H4 (cell line): ENCODE measurements around the gene ZNF506. TPM values are rescaled to one million over a fixed set of nuclear protein-coding genes. Genes with fewer than 3 reads are reported as not detected.
"Not testable (repeated sequence)": the region's sequence is repeated elsewhere in the genome, so short reads cannot be mapped to it uniquely, and the experiment has no call there.

Experiments
- DNase-seq: peaks from one replicate; pipeline ENCODE4 v3.0.0-alpha.2; 2015; ENCODE audit warnings: low spot score
- total RNA-seq: library from RNA; depleted of rRNA; stranded (reverse); fragments of >200 nt; shearing (Covaris generic); gene quantifications from 2 replicates; pipeline ENCODE4 v1.2.3, GENCODE V29; 2014

Gene ZNF506
- total RNA-seq, 1 experiment from 2014 or later = 15.1 TPM

- no peak for DNase-seq
These were observed 42.9 kb downstream of the ZNF506 start for GRCh38 chr19:19778666-19779065.

- DNase-seq = no peak
These were observed 43.9 kb downstream of the ZNF506 start for GRCh38 chr19:19777692-19778091.

GRCh38 chr19:19776206-19777008 is 45.1 kb downstream of the ZNF506 start:
- DNase-seq = peak; percentile 98

- no peak for DNase-seq
These were observed 45.7 kb downstream of the ZNF506 start for GRCh38 chr19:19775891-19776205.

GRCh38 chr19:19774354-19775033 is 47.1 kb downstream of the ZNF506 start:
- no peak for DNase-seq

- not testable (repeated sequence) for DNase-seq
These were observed 49.6 kb downstream of the ZNF506 start for GRCh38 chr19:19771963-19772362.

- not testable (repeated sequence) for DNase-seq
These were observed 51.6 kb downstream of the ZNF506 start for GRCh38 chr19:19769971-19770370.

- DNase-seq = no peak
These were observed 63.4 kb downstream of the ZNF506 start for GRCh38 chr19:19758164-19758563.

GRCh38 chr19:19752760-19753403 is 68.7 kb downstream of the ZNF506 start:
- no peak for DNase-seq

GRCh38 chr19:19751846-19752245 is 69.7 kb downstream of the ZNF506 start:
- no peak for DNase-seq

- no peak for DNase-seq
These were observed 70.4 kb downstream of the ZNF506 start for GRCh38 chr19:19750842-19751790.

GRCh38 chr19:19749908-19750841 is 71.4 kb downstream of the ZNF506 start:
- DNase-seq = no peak

- no peak for DNase-seq
These were observed 72.2 kb downstream of the ZNF506 start for GRCh38 chr19:19749117-19749907.

GRCh38 chr19:19748249-19748938 is 73.2 kb downstream of the ZNF506 start:
- no peak for DNase-seq

GRCh38 chr19:19747357-19748220 is 74.0 kb downstream of the ZNF506 start:
- no peak for DNase-seq

- DNase-seq = no peak
These were observed 75.0 kb downstream of the ZNF506 start for GRCh38 chr19:19746286-19747213.
